HepG2 (cell line): ENCODE measurements around the gene CHRM5. TPM values are rescaled to one million over a fixed set of nuclear protein-coding genes. Genes with fewer than 3 reads are reported as not detected.

Experiments
- CEBPG ChIP-seq: IDR thresholded peaks from 2 replicates; pipeline ENCODE4 v1.6.1; 2016
- ELF1 ChIP-seq: sonication (generic); formaldehyde crosslinking; IDR thresholded peaks from 2 replicates; pipeline ENCODE4 v1.4.0; 2020; ENCODE audit warnings: missing genetic modification reagents
- GLI4 ChIP-seq: sonication (generic); formaldehyde crosslinking; IDR thresholded peaks from 2 replicates; pipeline ENCODE4 v1.5.1; 2020; ENCODE audit warnings: missing genetic modification reagents, mild to moderate bottlenecking, moderate library complexity, borderline replicate concordance
- HNRNPK ChIP-seq: fragments of 200-400 bp; formaldehyde crosslinking; IDR thresholded peaks from 2 replicates; pipeline ENCODE4 v1.6.1; 2018; ENCODE audit warnings: low read length, low read depth, moderate library complexity, mild to moderate bottlenecking; ENCODE audit not compliant: poor library complexity, severe bottlenecking
- IKZF4 ChIP-seq: sonication (generic); formaldehyde crosslinking; IDR thresholded peaks from 2 replicates; pipeline ENCODE4 v1.5.1; 2020; ENCODE audit warnings: borderline replicate concordance, mild to moderate bottlenecking, low read depth, missing genetic modification reagents; ENCODE audit errors: not compliant biosample characterization
- PAF1 ChIP-seq: IDR thresholded peaks from 2 replicates; pipeline ENCODE4 v1.6.1; 2016; ENCODE audit warnings: missing genetic modification reagents, missing compliant biosample characterization
- ZBTB7A ChIP-seq: sonication (generic); formaldehyde crosslinking; IDR thresholded peaks from 2 replicates; pipeline ENCODE4 v1.8.0; 2022; ENCODE audit warnings: mild to moderate bottlenecking, missing genetic modification reagents
- ZFY ChIP-seq: sonication (generic); formaldehyde crosslinking; IDR thresholded peaks from 2 replicates; pipeline ENCODE4 v1.4.0; 2020; ENCODE audit warnings: missing genetic modification reagents
- ZNF577 ChIP-seq: sonication (generic); formaldehyde crosslinking; IDR thresholded peaks from 2 replicates; pipeline ENCODE4 v1.4.0; 2020; ENCODE audit warnings: mild to moderate bottlenecking, low read depth, missing genetic modification reagents, borderline replicate concordance
- ZNF674 ChIP-seq: sonication (generic); formaldehyde crosslinking; IDR thresholded peaks from 2 replicates; pipeline ENCODE4 v1.5.0; 2020; ENCODE audit warnings: low read depth, mild to moderate bottlenecking, missing genetic modification reagents
- ZNF878 ChIP-seq: sonication (generic); formaldehyde crosslinking; IDR thresholded peaks from 2 replicates; pipeline ENCODE4 v1.8.1; 2023; ENCODE audit warnings: mild to moderate bottlenecking, missing genetic modification reagents, moderate library complexity
- ZXDC ChIP-seq: sonication (generic); formaldehyde crosslinking; IDR thresholded peaks from 2 replicates; pipeline ENCODE4 v1.5.0; 2020; ENCODE audit warnings: mild to moderate bottlenecking, missing genetic modification reagents
- polyA plus RNA-seq, 8 experiments: library from polyadenylated mRNA; depleted of rRNA in 3 of 8; stranded (reverse) in 7 of 8; unstranded in 1 of 8; fragments of >200 nt; fragmentation: Illumina TruSeq in 4 of 8; extraction: Trizol in 4 of 8; gene quantifications; 2 replicates each; pipeline versions ENCODE4 v1.2.1 to v1.2.3, GENCODE V29; 2011 to 2016; ENCODE audit warnings: low read depth in 4 of 8, missing spikeins in 1 of 8, mixed read lengths in 1 of 8; ENCODE audit not compliant: insufficient read depth in 1 of 8
- total RNA-seq, 5 experiments: library from RNA; depleted of rRNA; stranded (reverse); fragments of >200 nt; fragmentation: Illumina TruSeq; extraction: Trizol; gene quantifications; 2 replicates each; pipeline ENCODE4 v1.2.3, GENCODE V29; 2016; ENCODE audit warnings: low read depth in 1 of 5
- TF ChIP-seq, protein P1 (sequence below): sonication (generic); formaldehyde crosslinking; IDR thresholded peaks from 2 replicates; pipeline ENCODE4 v1.5.0; 2020; ENCODE audit warnings: mild to moderate bottlenecking, missing genetic modification reagents
- TF ChIP-seq, protein P2 (sequence below): sonication (generic); formaldehyde crosslinking; IDR thresholded peaks from 2 replicates; pipeline ENCODE4 v1.4.0; 2020; ENCODE audit warnings: missing genetic modification reagents
- TF ChIP-seq, protein P3 (sequence below): sonication (generic); formaldehyde crosslinking; IDR thresholded peaks from 2 replicates; pipeline ENCODE4 v1.4.0; 2020; ENCODE audit warnings: mild to moderate bottlenecking, missing genetic modification reagents

Gene CHRM5
- total and polyA plus RNA-seq, 2 of the 13 experiments (the other 11 are each of a cell fraction or from before 2014, with no cell fraction given), result not detected

DNA sequence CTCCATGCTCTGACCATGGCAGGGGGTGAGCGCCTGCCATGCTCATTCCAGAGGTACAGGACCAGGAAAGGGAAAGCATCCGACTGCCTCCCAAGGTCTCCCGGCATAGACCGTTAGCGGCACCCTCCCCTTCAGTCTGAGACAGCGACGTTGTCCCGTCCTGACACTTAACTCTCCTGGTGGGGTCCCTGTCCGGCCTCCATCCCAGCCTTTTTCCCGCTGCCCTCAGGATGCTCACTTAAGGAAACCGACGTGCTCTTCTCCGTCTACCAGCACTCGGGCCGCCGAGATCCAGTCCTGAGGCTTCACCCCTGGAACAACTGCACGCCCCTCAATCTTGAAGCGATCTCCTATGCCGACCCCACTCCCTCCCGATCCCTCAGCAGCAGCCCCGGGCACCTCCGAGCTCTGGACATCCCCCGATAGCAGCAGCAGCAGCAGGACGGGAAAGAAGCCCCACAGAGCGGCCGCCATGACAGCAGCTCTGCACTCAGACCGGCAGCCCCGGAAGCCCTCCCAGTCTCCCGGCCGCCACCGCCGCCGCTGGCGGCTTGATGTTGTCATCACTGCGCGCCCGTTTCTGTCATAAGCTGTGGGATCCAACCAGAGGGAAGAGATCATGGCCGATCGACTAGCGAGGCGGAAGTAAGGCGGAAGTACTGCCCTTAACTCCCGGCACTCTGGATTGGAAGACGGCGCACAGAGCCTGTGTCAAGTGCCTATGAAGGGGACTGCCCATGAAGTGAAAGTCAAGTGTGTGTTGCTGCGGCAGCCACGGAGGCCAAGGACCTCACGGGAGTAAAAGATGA is 133.3 kb downstream of the CHRM5 start, which contains the start of the genes EMC7 and PGBD4 (continued):
- TF ChIP-seq, protein P1, sequence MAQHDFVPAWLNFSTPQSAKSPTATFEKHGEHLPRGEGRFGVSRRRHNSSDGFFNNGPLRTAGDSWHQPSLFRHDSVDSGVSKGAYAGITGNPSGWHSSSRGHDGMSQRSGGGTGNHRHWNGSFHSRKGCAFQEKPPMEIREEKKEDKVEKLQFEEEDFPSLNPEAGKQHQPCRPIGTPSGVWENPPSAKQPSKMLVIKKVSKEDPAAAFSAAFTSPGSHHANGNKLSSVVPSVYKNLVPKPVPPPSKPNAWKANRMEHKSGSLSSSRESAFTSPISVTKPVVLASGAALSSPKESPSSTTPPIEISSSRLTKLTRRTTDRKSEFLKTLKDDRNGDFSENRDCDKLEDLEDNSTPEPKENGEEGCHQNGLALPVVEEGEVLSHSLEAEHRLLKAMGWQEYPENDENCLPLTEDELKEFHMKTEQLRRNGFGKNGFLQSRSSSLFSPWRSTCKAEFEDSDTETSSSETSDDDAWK (CRISPR knock-in tag), result no peak
- TF ChIP-seq IKZF4 (no peak), PAF1 (no peak), CEBPG (CRISPR knock-in tag) (peak; percentile 29; the same call in 1 of the 2 replicates), ZBTB7A (CRISPR knock-in tag) (no peak), ZXDC (CRISPR knock-in tag) (0 out of 2 replicates have a peak, but pooled peaks have one; percentile 40), HNRNPK (no peak), ZNF878 (CRISPR knock-in tag) (peak; percentile 10; the same call in 1 of the 2 replicates), GLI4 (CRISPR knock-in tag) (peak; percentile 68; the same call in 1 of the 2 replicates), ZNF674 (no peak), ZNF577 (CRISPR knock-in tag) (no peak), ZFY (CRISPR knock-in tag) (peak; percentile 61), ELF1 (peak; percentile 100)
- TF ChIP-seq, protein P2, sequence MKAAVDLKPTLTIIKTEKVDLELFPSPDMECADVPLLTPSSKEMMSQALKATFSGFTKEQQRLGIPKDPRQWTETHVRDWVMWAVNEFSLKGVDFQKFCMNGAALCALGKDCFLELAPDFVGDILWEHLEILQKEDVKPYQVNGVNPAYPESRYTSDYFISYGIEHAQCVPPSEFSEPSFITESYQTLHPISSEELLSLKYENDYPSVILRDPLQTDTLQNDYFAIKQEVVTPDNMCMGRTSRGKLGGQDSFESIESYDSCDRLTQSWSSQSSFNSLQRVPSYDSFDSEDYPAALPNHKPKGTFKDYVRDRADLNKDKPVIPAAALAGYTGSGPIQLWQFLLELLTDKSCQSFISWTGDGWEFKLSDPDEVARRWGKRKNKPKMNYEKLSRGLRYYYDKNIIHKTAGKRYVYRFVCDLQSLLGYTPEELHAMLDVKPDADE, result no peak
- TF ChIP-seq, protein P3, sequence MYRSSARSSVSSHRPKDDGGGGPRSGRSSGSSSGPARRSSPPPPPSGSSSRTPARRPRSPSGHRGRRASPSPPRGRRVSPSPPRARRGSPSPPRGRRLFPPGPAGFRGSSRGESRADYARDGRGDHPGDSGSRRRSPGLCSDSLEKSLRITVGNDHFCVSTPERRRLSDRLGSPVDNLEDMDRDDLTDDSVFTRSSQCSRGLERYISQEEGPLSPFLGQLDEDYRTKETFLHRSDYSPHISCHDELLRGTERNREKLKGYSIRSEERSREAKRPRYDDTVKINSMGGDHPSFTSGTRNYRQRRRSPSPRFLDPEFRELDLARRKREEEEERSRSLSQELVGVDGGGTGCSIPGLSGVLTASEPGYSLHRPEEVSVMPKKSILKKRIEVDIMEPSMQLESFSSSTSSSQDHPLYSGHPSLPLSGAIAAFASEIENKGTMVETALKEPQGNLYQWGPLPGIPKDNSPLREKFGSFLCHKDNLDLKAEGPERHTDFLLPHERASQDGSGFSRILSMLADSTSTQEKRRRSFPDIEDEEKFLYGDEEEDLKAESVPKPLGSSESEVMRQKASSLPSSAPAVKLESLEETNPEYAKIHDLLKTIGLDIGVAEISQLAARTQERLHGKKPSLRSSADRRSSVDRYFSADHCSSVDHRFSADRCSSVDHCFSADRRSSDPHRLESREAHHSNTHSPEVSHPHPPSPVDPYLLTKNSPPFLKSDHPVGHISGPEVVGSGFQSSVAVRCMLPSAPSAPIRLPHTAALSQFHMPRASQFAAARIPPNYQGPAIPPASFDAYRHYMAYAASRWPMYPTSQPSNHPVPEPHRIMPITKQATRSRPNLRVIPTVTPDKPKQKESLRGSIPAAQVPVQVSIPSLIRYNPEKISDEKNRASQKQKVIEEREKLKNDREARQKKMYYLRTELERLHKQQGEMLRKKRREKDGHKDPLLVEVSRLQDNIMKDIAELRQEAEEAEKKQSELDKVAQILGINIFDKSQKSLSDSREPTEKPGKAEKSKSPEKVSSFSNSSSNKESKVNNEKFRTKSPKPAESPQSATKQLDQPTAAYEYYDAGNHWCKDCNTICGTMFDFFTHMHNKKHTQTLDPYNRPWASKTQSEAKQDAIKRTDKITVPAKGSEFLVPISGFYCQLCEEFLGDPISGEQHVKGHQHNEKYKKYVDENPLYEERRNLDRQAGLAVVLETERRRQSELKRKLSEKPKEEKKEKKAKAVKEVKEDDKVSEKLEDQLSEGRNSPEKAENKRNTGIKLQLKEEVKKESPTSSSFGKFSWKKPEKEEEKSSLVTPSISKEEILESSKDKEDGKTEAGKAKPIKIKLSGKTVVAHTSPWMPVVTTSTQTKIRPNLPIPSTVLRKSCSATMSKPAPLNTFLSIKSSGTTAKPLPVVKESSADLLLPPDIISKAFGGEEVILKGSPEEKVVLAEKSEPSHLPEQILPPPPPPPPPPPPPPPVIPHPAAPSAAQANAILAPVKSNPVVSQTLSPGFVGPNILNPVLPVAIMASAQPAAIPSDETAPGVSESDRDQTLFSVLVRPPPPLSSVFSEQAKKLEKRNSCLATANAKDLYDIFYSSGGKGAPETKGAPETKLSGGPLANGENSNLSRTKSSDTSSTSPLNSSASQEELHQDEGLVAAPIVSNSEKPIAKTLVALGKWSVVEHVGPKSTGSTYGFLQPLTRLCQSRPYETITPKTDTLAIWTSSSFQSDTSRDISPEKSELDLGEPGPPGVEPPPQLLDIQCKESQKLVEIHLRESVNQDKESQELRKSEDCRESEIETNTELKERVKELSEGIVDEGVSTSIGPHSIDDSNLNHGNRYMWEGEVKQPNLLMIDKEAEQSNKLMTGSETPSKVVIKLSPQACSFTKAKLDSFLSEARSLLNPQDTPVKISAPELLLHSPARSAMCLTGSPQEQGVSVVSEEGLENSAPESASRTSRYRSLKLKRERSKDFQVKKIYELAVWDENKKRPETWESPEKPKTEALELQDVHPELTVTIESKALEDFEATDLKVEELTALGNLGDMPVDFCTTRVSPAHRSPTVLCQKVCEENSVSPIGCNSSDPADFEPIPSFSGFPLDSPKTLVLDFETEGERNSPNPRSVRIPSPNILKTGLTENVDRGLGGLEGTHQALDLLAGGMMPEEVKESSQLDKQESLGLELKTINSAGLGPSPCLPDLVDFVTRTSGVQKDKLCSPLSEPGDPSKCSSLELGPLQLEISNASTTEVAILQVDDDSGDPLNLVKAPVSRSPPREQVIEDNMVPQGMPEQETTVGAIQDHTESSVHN, result no peak
